COLO668 (cell line): Measurements from ENCODE around the gene CIITA.

Experiments used
- DNase-seq: peaks from one replicate; lab custom pipeline; 2025; ENCODE audit not compliant: unreplicated experiment; lab: John Stamatoyannopoulos, UW

The CIITA gene

DNA sequence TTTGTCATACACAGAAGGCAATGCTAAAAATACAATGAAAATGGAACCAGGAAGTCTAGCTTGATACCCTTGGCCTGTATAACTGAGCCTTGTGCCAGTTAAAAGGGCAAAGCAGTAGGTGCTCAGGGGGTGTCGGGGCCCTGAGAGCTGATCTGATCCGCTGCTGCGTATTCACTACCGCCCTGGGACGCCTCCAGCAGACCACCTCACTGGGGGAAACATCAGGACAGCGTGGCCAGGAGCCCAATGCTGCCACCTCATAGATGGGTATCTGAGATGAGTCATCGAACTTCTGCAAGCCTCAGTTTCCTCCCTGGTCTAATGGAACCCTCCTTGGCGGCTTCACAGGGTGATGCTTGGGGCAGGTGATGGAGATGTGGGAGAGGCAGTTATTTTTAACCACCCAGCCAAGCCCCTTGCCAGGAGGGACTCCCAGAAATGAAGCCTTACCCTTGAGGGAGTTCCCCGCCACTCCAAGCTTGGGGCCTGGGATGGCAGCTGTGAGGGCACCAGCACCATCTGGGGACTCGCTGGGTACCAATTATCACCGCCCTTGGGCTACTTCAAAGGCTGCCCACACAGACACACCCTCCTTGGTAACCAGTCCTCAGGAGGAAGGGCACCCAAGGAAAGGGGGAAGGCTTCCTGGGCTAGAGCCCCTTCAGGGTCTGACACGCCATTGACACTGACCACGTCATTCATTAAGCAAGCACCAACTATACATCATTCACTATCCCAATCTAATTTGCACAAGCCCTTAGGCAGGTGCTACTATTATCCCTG, 57.5 kb downstream of the CIITA start:
- DNase-seq, result no peak

DNA sequence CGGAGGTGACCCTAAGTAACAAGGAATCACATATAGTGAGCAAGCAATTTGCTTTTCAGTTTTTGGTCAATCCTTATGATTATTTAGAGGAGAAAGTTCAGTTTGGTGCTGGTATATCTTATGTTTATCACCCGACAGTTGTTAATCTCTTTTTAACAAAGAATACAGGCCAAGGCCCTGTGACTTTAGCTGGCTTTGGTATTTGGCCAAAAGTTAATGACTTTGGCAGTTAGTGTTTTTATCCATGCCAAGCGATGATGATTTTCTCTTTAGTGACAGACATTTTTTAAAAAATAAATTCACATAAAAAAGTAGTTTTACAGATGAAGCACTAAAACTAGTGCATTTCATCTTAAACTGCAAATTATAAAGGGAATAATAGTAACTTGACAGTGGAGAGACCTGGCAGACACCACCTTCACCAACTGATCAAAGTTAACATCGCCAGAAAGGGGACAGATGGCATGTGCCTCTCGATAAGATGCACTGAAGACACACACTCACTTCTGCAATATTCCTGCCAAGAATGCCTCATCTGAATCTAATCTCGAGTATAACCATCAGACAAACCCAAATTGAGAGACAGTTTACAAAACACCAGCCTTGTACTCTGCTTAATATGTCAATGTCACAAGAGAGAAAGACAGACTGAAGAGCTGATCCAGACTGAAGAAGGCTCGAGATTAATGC, 58.4 kb downstream of the CIITA start:
- no peak for DNase-seq

DNA sequence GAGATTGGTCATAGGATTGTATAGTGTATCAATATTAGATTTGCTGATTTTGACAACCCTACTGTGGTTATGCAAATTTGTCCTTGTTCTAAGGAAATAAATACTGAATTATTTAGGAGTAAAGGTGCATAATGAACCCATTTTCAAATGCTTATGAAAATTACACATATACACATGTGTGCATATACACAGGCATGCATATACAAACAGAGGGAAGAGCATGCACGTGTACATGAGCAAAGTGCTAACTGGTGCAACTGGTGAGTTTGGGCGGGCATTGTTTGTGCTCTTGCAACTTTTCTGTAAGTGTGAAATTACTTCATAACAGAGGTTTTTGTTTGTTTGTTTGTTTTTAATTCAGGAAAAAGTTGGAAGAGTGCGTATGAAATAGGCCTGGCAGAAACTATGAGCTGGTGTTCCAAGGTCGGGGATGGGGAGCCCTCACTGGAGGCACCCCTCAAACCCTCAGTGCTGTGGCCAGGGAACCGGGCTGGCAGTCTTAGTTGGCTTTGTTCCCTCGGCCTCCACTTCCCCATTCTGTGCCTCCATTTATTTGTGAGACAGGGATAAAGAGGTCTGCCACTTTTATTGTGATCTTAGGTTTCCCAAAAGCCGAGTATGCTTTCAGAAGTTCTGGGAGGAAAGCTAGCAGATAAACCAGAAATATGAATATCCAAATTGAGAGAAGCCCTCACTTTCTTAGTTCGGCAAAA, 59.4 kb downstream of the CIITA start:
- DNase-seq, result no peak

DNA sequence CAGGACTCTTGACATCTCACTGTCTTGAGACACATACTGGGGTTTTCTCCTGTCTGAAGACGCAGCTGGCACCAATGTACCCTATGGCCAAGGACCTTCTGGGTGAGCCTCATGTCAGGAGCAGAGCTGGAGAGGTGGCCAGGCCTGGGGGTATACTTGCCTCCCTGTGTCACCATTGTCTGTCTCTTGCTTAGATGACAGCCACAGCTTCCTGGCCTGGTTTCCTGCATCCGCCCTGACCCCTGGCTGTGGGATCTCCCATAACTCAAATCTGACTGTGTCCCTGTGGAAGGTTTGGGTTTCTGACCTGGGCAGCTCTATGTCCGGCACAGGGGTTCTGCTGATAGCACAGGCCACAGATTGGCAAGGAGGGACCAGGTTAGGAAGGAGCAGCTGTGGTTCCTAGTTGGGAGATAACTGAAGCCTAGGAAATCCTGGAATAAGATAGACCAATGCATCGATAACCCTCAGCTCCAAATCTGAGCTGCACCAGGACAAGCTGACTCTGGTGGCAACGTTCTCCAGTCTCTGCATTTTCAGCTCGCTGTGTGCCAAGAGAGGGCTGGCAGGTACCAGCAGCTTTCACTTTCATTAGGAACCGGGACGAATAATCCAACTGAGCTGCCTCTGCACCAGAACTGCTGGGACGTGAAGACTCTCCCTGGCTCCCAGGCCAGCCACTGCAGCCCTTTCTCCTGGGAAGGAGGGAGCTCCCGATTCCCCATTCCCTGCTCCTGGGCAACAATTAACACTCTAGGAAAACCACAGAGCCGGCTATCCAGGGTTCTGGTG, 60.3 kb downstream of the CIITA start:
- DNase-seq, result no peak

DNA sequence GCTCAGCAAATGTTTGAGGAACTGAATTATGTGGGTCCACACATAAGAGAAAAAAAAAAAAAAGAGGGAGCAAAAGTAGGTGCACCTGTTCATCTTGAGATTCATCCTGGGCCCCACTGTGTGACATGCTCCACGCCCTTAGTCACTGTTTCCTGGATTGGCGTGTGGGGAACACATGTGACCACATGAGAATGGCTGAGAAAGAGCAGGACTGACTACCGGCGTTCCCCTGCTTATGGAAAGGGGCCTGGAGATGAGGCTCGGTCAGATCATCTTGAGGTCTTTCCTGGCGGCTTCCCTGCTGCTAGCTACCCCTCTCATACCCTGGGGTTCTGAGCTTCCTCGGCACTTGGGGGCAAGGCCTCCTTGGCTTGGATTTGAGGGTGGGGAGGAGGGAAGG, 61.3 kb downstream of the CIITA start:
- no peak for DNase-seq

DNA sequence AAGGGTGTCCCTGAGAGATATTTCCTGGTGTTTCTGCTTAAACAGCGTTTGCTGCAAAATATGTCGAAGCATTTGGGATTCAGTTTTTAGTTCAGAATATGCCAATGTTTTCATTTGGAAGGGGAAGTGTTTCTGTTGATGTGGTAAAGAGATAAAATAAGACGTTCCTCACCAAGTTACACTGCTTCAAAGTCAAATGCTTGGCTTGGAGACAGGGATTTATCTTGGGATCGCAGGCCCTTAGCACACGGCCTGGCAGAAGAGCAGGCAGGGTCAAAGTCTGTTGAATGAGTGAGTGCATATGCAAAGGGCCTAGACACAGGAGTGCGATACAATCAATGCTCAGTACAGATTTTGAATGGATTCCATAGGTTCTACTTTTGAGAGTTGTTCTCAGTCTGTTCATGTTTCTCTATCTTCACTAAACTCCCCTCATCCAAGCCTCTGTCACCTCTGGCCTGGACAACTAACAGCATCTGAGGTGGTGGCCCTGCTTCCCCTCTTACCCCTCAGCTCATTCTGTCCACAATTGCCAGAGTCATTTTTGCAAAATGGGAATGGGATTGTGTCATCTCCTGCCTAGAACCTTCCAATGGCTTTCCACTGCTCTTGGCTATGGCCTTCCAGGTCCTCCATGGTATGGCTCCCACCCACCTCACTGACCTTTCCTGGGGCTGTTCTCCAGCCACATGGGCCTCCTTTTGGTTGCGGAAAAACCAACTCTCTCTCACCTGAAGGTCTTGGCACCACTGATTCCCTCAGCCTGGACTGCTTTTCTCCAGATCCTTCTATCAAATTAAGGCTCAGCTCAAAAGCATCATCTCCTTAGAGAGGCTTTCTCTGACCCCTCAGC, 62.0 kb downstream of the CIITA start:
- no peak for DNase-seq

DNA sequence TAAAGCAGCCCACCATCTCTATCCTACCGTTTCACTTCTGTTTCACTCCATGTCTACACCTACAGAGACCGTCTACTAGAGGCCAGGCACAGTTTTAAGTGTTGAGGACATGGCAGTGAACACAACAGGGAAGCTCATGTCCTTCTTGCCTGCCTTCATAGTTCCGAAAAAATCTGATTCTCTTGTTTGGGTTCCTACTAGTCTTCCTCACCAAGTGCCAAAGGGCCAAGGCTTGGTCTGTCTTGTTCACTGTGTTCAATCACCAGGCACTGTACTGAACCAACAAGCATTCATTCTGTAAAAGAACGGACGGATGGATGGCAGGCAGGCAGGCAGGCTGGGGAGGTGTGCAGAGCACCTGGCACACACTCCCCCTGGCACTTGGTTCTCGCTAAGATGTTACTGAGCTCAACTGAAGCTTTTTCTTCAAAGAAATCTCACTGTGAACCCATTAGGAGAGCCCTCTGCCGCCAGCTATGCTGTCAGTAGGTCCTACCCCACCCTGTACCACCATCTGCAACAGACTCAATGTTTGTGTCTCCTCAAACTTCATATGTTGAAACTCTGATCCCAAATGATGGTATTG, 62.7 kb downstream of the CIITA start:
- no peak for DNase-seq

DNA sequence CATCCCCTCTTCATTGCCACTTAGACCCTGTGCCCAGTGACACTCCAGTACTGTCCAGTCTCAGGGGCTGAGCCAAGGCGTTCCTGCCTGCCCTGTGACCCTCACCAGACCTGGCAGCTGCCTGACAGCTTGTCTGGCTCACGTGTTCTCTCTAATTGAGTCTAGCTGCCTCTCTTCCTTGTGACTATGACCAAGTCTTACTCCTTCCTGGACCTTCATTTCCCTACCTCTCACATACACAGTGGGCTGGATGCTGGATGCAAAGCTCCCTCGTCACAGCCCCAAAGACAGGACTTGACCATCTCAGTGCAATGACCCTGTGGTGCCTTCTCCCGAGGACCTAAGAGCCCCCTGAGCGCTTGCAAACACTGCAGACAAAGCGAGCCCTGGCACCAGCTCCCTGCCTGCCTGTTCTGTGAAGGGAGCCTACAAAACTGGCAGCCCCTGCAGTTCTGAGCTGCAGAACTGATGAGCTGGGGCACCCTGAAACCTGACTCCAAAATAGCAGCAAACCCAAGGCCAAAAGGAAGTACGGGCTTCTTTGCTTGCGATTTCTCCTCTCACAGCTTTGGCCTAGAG, 63.6 kb downstream of the CIITA start:
- DNase-seq, result peak; percentile 5

DNA sequence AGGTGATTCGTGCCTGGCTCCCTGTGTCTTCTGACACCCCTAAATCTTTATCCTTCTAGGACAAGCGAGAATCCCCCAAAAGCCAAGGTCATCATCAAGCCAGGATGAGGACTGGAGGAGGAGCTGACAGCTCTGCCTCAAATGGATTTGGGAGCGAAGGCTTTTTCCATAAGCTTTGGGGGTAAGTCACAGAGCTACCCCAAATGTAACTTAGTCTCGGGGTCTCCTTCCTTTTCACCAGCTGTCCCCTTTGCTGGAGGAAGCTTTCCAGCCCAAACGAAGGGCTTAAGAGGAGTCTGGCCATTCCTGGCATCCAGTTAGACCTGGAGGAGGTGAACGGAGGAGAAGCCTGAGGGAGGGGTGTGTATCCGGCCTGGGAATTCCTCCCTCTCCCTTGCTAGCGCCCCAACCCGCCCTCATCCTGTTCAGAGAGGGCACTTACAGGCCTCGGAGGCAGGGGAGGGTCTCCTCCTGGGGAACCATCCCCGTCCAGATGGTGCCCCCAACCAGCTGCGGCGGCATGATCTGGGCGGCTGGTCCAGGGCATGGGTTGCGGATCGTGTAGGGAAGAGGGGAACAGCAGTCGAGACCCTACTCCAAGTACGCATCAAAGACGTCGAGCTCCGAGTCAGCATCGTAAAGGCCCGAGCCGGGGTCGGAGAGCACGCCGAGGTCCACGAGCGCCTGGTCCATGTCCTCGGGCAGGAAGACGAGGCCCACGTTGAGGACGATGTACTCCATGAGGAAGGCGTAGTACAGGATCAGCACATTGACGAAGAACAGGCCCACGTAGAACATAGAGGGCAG, 64.3 kb downstream of the CIITA start:
- peak; percentile 11 for DNase-seq

GRCh38 chr16:10941935-10942351, 64.9 kb downstream of the CIITA start:
- peak; percentile 30 for DNase-seq

DNA sequence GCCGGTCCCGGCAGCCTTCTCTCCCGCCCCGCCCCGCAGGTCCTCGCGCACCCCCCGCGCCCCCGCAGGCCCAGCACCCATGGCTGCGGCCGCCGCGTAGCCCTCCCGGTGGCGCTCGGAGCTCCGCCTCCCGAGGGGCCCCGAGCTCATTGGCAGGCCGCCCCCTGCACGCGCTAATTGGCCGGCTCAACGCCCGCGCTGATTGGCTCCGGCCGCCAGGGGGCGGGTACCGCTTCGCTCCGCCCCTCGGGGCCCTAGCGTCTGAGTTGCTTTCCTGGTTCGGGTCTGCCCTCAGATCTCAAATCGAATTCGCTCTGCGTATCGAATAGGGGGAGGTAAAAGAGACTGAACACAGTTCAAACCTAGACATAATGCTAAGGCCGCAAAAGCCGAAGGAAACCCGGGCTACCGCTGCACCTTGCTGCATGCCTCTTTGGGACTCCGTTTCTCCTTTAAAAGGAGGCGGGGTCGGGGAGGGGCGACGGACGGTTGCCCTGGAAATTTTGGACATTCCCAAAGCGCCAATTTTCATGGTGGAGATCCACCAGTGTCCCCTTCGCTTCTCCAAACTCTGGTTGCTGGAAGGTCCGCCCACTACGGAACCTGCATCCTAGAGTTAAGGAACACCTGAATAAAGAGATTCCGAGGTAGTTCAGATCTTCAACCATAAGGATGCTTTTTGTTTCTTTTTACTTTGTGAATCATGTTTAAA, 65.5 kb downstream of the CIITA start, which contains the start of gene DEXI:
DEXI (minus strand) TSS at position 117 of the 712 bp plus-strand sequence. CDS start 463 bp downstream, outside the sequence.
- peak; percentile 94 for DNase-seq

DNA sequence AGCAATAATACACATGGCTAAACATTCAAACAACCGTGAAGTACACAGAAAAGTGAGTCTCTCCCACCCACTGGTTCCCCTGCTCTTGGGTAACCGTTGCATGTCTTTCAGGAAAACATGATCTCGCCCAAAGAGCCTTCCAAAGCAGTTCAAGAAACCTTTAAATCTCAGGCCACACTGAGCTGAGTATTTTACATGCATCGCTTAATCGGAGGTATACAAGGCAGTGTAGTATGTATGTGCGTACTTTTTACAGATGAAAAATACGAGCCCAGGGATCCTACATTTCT, 66.0 kb downstream of the CIITA start:
- no peak for DNase-seq

DNA sequence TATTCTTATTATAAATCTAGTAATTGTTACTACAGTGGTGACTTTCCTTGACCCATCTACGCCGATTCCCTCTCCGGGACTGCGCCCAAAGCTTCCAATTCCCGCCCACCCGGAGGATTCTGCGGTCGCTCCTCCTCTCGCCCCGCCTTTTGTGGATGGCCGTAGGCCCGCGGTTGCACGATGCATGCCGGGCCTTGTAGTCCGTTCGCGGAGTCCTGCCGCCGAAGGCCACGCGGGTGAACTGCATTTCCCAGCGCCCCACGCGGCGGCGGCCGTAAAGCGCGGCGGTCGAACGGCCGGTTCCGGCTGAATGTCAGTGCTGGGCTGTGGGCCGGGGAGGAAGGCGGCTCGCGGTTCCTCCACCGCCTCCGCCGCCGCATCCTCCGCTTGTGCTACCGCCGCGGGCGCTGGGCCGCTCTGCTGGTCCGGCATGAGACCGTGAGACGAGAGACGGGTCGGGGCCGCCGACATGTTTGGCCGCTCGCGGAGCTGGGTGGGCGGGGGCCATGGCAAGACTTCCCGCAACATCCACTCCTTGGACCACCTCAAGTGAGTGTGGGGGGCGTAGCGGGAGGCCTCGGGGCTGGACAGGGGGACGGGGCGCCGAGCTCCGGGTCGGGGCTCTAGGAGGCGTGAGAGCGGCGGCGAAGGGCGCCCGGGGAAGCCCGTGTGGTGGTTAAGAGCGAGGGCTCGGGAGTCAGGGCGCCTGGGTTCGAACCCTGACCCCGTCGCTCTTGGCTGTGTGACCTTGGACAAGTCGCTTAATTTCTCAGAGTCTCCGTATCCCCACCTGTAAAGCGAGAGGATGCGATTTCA, 67.5 kb downstream of the CIITA start, which contains the start of gene CLEC16A:
CLEC16A (plus strand) TSS at position 316 of the 816 bp plus-strand sequence; CDS start at position 470, 154 bp downstream.
- peak; percentile 97 for DNase-seq

DNA sequence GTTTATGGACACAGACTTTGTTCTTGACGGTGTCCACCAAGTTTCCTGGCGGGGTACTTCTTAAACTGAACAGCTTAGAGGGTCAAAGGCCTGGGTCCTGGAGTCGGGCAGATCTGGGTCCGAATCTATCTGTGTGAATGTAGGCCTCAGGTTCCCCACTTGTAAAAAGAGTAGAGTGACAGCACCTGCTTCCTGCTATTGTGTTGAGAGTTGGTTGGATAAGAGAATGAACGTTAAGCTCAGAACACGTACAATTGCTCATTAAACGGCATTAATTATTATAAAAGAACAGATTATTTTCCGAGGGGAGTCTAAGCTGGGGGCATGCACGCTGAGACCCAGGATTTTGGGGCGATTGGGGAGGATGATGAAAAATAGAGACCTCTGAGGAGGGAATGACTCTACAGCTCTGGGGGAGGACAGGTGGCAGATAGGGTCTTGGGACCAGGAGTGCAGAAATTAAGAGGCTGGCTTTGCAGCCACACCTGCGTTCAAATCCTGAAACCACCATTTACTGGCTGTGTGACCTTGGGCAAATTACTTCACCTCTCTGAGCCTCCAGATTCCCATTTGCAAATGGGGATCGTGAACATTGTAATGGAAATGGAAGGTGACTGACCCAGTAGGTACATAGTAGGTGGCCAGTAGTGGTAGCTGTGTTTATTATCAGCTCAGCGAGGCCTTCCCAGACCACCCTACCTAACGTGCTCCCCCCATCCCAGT, 68.2 kb downstream of the CIITA start:
- DNase-seq, result no peak

DNA sequence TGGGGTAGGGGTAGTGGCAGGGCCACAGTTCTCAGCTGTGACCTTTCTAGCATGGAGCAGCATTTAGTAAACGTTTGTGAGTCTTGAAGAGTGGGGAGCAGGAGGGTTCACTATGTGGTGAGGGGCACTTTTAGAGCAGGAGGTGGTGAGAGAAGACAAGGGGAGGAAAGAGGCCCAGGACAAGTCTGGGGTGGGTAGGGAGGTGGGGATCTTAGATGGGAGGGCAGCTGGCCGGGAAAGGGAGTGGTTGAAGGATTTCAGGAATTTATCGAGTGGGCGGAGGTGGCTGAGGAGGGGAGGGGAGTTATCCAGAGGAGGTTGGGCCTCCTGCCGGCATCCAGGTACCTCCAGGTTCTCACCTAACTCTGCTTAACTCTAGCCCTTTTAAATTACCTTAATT, 69.3 kb downstream of the CIITA start:
- DNase-seq, result no peak

DNA sequence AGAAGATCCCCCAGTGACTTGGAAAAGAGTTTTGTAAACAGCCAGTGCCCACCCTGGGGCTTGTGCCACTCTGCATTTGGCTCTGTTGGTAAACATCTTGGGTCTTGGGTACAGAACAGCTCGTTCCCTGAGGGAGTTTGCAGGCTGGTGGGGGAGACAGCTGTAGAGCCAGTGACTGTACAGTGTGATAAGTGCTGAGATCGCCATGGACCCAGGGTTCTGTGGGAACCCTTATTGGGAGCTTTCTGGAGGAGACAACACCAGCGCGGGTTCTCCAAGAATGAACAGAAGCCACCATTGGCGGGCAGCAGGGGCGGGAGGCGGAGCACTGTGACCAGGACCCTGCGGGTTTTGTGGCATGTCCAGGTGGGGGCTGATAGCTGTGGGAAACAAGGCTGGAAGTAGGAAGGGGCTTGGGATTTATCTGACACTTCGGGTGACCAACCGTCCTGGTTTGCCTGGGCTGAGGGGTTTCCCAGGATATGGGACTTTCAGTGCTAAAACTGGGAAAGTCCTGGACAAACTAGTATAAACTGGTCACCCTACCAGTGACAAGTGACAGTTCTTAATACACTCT, 70.3 kb downstream of the CIITA start:
- no peak for DNase-seq
